Ureter (tissue), 1 donor: ENCODE results near the gene SLMAP. TPM values are rescaled to one million over a fixed set of nuclear protein-coding genes. Genes with fewer than 3 reads are reported as not detected.
"Not testable (repeated sequence)": the region's sequence is repeated elsewhere in the genome, so short reads cannot be mapped to it uniquely, and the experiment has no call there.

Experiments used
- DNase-seq: peaks from one replicate; pipeline ENCODE4 v3.0.0-alpha.2; 2020; ENCODE audit warnings: low spot score
- total RNA-seq: library from RNA; stranded (reverse); gene quantifications from one replicate; pipeline ENCODE4 v1.2.4, GENCODE V29; 2023
- donor health status: DM: yes; HTN: yes; CAD: no.

Gene SLMAP
- total RNA-seq, 1 donor from 2014 or later = 159 TPM

- DNase-seq = no peak
These were observed 71.0 kb downstream of the SLMAP start for GRCh38 chr3:57826952-57827723.

- DNase-seq = no peak
These were observed 71.6 kb downstream of the SLMAP start for GRCh38 chr3:57827757-57828156.

DNA sequence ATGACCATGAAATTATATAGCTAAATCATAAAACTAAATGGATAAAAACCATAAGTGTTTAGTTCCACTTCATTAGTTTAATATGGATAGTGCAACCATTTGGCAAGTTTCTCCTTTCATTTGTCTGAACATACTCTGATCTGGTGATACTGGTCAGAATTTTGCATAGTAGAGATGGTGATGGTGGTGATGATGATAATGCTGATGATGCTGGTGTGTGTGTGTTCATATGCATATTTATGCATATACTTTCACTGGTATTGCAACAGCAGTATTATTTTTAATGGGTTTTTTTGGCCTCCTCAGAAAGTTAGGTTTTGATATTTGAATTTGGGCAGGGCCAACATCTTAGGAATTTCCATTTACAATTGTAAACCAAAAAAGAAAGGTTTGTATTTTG is 76.4 kb downstream of the SLMAP start:
- DNase-seq = no peak

DNA sequence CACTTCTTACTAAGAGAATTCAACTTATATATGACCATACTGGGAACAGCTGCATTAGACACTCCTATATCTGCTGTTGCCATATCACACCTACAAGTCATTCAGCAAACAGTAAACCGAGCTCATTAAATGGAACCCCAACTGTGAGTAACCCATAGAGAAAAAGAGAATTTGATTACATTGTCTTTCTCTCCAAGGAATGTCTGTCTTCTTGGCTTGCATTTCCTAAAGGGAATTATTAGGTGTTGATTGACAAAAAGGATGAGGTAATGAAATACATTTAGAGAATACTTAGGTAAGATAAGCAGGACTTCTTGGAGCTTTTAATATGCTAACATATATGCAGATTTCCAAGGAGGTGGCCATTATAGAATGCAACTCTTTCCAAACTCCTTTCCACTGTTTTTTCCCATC is 76.8 kb downstream of the SLMAP start:
- DNase-seq = no peak

GRCh38 chr3:57833763-57834162 is 77.7 kb downstream of the SLMAP start:
- DNase-seq = no peak

DNA sequence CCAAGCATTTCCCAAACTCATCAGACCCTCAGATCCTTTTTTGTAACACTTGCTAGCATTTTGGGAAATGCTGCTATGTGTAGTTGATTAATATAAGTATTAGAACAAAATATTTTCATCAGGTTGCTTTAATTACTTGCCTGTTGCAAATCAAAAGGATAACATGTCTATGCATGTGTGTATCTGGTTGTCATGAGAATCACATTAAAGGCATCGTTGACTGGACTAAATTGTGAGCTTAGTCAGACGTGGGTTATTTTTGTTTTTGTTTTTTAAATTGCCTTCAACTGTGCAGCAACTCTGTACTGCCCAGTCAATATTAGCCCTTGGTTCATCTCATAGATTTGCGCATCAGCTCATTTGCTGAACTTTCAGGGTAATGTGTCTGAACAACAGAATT is 81.6 kb downstream of the SLMAP start:
- DNase-seq = no peak

DNA sequence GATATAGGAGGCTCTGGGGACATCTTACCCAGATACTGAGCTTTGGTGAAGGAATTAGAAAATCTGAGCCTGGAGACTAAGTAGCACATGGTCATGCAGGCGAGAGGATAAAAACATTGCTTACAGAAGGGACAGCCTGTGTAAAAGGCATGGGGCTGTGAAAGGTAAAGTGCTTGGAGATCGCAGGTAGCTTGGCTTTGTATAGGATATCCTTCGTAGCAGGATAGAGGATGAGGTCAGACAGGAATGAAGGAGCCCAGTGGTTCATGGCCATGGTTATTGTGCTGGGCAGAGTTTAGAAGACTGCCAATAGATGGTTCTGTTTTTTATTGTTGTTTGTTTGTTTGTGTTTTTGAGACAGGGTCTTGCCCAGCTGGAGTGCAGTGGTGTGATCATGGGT is 82.5 kb downstream of the SLMAP start:
- DNase-seq = no peak

DNA sequence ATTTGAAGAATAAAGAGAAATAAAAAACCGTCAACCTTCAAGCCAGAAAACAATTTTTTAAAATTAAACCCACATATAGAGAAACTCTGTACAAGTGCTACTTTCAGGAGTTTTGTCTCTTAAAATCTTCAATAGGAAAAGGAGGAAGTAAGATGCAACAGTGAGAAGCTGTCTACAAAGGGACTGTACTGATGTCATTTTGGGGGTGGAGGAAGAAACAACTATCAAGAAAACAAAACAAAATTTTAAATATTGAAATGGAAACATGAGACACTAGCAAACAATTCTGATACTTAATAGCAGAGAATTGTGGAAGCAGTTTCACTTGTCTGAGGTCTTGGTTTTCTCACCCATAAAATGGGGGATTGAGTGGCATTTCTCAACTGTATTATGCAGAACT is 84.4 kb downstream of the SLMAP start:
- no peak for DNase-seq

DNA sequence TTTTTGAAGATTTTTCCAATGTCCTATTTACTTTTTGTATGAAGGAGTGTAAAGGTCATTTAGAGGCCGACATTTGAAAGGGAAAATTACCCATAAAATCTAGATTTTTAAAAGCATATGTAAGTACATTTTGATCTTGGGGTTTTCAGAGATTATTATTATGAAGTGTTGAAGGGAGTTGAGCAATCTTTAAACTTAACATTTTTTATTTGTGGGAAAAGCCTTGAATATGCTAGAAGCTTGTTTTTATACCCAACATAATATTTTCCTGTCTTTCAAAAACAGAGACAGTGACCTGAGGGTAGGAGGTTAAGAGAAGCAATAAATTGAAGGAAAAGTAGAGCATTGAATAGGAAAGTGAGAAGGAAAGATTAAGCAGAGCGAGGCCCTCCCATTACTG is 85.7 kb downstream of the SLMAP start:
- no peak for DNase-seq

- DNase-seq = no peak
These were observed 92.1 kb downstream of the SLMAP start for GRCh38 chr3:57848177-57848738.

DNA sequence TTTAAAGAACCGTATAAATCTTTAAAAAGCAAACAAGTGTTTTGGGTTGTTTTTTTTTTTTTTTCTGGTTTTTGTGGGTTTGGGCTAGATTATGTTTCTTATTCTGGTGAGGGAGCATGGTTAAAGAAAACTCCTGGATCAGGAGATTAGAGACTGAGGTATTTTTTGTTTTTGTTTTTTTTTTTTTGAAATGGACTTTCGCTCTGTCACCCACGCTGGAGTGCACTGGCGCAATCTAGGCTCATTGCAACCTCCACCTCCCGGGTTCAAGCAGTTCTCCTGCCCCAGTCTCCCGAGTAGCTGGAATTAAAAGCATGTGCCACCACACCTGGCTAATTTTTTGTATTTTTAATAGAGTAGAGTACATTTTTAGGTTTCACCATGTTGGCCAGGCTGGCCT is 95.2 kb downstream of the SLMAP start:
- DNase-seq = no peak

- no peak for DNase-seq
These were observed 96.8 kb downstream of the SLMAP start for GRCh38 chr3:57852896-57853295.

DNA sequence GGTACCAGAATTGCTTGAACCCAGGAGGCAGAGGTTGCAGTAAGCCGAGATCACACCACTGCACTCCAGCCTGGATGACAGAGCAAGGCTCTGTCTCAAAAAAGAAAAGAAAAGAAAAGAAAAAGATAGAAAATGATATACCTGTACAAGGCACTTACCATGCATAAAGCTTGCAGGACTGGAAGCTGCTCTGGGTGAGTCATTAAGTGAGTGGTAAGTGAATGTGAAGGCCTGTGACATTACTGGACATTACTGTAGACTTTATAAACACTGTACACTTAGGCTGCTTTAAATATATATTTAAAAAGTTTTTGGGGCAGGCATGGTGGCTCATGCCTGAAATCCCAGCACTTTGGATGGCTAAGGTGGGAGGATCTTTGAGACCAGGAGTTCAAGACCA is 99.2 kb downstream of the SLMAP start:
- DNase-seq = no peak

DNA sequence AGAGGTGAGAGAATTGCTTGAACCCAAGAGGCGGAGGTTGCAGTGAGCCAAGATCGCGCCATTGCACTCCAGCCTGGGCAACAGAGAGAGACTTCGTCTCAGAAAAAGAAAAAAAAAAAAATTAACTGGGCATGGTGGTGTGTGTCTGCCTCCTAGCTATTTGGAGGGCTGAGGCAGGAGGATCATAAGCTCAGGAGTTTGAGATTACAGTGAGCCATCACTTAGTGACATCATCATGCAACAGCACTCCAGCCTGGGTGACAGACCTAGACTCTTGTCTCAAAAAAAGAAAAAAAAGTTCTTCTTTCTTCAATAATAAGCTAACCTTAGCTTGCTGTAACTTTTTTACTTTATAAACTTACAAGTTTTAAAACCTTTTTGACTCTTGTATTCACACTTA is 99.8 kb downstream of the SLMAP start:
- no peak for DNase-seq

DNA sequence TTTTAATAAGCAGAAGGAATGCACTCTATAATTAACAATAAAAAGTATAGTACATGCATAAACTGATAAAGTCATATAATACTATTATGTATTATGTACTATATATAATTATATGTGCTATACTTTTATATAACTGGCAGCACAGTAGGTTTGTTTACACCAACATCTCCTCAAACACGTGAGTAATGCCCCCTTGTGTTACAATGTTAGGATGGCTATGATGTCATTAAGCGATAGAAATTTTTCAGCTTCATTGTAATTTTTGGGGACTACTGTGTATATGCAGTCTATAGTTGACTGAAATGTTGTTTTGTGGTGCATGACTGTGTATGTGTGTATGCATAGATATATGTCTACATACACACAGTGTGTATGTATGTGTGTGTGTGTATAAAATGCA is 100.6 kb downstream of the SLMAP start:
- no peak for DNase-seq

DNA sequence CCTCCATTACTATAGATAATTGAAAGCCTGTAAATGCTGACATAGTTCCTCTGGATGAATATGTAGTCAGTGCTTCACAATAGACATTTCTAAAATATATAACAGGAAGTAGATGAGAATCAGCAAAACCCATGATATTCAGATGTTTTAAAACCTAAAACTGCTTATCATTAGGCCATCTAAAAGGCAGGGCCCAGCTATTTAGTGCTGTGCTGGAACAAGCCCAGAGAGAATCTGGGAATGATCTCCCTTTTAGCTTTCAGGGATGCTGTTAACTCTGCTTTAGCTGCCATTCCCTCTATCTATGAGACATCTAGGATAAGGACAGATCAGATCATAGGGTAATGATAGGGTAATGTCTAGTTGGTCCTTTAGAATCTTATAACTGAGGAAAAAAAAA is 106.8 kb downstream of the SLMAP start:
- DNase-seq = no peak

- no peak for DNase-seq
These were observed 107.3 kb downstream of the SLMAP start for GRCh38 chr3:57863380-57863779.

DNA sequence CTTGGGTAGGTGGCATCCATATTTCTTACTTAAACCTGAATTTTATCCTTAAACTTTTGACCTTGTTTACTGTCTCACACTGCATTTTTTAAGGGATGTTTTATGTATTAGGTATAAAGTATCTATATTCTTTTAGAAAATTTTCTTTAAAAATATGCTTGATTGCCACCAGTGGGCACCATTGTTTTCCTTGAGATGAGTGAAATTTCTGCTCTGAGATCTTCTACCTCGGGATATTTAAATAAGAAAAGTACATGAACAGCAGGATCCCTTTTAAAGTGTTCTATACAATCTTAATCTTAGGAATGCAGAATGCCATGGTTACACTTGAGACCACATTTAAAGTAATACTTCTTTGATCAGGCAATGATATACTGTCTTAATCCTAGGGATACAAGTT is 108.7 kb downstream of the SLMAP start:
- DNase-seq = no peak

GRCh38 chr3:57869110-57869509 is 113.0 kb downstream of the SLMAP start:
- DNase-seq = not testable (repeated sequence)

DNA sequence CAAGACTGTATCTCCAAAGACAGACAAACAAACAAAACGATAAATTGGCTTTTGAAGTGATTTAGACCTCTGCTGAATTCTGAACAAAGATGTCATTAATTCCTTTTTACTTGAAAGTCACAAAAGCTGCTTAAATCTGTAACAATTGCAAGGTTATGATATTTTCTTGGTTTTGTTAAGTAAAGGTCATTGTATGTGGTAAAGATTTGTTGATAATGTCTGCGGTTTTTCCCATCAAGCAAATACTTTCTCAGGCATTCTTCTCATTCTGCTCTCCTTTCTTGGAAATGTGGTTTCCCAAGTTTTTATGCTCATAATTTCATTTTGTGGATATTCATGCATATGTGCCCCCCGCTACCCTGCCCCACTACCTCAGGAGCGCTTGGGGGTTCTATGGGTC is 116.5 kb downstream of the SLMAP start:
- DNase-seq = no peak

DNA sequence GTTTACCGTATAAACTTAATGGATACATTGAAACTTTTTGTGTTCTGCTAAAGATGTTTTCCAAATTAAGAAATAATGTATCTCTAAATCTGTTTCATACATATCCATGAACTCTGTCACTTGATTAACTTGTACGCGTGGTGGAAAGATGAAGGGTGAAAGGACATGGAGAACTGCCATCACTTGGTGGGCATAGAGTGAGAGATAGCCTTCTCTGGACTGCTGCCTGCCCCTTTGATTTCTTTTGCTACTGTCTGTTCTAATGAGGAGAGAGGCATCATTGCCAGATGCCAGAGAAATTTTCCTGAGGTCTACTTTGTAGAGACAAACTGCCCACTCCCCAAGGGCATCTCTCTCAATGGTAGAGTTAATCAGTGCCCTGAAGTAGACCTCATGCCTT is 120.5 kb downstream of the SLMAP start:
- no peak for DNase-seq

DNA sequence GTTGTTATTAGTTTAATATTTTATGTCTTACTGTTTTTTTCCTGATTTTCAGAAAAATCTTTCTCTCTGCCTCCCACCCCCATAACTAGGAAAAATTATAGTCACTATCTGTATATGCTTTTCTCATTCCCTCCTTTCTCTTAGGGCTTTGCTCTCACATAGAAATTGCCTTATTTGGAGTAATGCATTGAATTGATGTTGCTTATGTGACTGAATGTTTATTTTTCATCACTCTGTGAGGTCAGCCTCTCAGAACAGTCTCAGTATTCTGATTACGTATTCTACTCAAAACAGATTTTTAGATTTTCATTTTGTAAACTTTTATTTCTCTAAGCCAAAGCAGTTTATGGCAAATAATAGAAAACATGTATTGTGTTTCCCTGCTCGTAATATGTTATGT is 121.0 kb downstream of the SLMAP start:
- DNase-seq = no peak

DNA sequence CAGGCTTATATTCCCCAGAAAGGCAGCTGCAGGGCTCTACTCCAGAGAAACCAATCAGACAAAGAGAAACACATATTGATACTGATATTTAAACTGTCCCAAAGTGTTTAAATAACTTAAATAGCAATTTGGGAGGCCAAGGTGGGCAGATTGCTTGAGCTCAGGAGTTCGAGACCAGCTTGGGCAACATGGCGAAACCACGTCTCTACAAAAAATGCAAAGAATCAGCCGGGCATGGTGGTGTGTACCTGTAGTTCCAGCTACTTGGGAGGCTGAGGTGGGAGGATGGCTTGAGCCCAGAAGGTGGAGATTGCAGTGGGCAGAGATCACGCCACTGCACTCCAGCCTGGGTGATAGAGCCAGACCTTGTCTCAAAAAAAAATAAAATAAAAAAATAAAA is 128.3 kb downstream of the SLMAP start:
- not testable (repeated sequence) for DNase-seq

GRCh38 chr3:57889807-57890206 is 133.7 kb downstream of the SLMAP start:
- no peak for DNase-seq
